ENCODE results near the gene RBMX. TPM values are rescaled to one million over a fixed set of nuclear protein-coding genes. Genes with fewer than 3 reads are reported as not detected.

Gene RBMX
- total and polyA plus RNA-seq, 2 donors (not counting 3 experiments of a cell fraction or from before 2014, with no cell fraction given): 117 to 235 TPM

GRCh38 chrX:136870064-136870463 lies 10.5 kb downstream of the RBMX start:
- Histone ChIP-seq H4K20me1 (replicated peaks; ENCODE audit: control insufficient read depth, extremely low read depth, insufficient read depth, low read length) (no peaks in the 10 kb centered on the region), H2AFZ (ENCODE audit: low read depth, low read length) (no peak overlapping the region), H3K4me3 (replicated peaks in 1 of 3; ENCODE audit: insufficient read depth in 1 of 3, low read depth in 1 of 3, low read length in 3 of 3) (no peak overlapping the region), H3K9me3 (replicated peaks; ENCODE audit: control insufficient read depth, insufficient read depth, low read length) (no peaks in the 10 kb centered on the region), H3K79me2 (ENCODE audit: control insufficient read depth, insufficient read depth, low read length) (peaks cover 32% of the 10 kb centered on the region), H3K27ac (ENCODE audit: insufficient read depth, low read depth, low read length) (no peak overlapping the region), H3K4me2 (ENCODE audit: insufficient read depth, low read length) (no peak overlapping the region), H3K9ac (replicated peaks; ENCODE audit: extremely low read depth, insufficient read depth, low read length) (no peak overlapping the region), H3K36me3 (ENCODE audit: control insufficient read depth in 2 of 2, extremely low read depth in 1 of 2, insufficient read depth in 2 of 2, low read length in 2 of 2) (peaks cover 10 to 20% of the 10 kb centered on the region in 2 experiments), H3K4me1 (ENCODE audit: control insufficient read depth, extremely low read depth, insufficient read depth, low read length) (no peaks in the 10 kb centered on the region), H3K27me3 (ENCODE audit: control insufficient read depth in 2 of 2, insufficient read depth in 2 of 2, low read length in 2 of 2) (no peaks in the 10 kb centered on the region), H3K9me1 (replicated peaks; ENCODE audit: control insufficient read depth, extremely low read depth, insufficient read depth, low read length) (no peaks in the 10 kb centered on the region)
- BruUV-seq (replicated peaks): no TSS peak
- DNase-seq (ENCODE audit: low read depth, low spot score): no peak
- intact Hi-C loops (cut with micrococcal nuclease): no loop called here
- CTCF ChIA-PET: no interaction called here
- FAIRE-seq: no peak
- TF ChIP-seq CTCF (IDR thresholded peaks at IDR 0.05; ENCODE audit: extremely low read depth in 1 of 2, insufficient read depth in 1 of 2, low read depth in 1 of 2, low read length in 2 of 2) (no peak), POLR2AphosphoS5 (IDR thresholded peaks at IDR 0.05; ENCODE audit: insufficient read depth, low read depth, low read length) (no peak), MYC (IDR thresholded peaks at IDR 0.05; ENCODE audit: low read depth, low read length) (no peak), GATA2 (IDR thresholded peaks at IDR 0.05; ENCODE audit: insufficient read depth, insufficient read length, low read depth, low read length) (no peak), EZH2 (IDR thresholded peaks at IDR 0.05; ENCODE audit: borderline replicate concordance, low read depth, low read length, severe bottlenecking) (no peak), POLR2A (IDR thresholded peaks at IDR 0.05; ENCODE audit: low read depth, low read length) (no peak), MAX (IDR thresholded peaks at IDR 0.05; ENCODE audit: insufficient read depth, insufficient read length) (no peak), FOS (IDR thresholded peaks at IDR 0.05; ENCODE audit: borderline replicate concordance, insufficient read depth, low read length) (no peak), JUN (IDR thresholded peaks at IDR 0.05; ENCODE audit: borderline replicate concordance, insufficient read depth, insufficient read length, low read depth) (no peak)
- POLR2A ChIA-PET: interaction anchor here (2.5 kb wide), 1 partner anchor 11 kb away, joined by 11 read pairs; the partner anchor contains the start of gene RBMX
- dilution Hi-C loops (cut with MboI; ENCODE audit: extremely low pct_ligation_motif_present, low sequenced_read_pairs): no loop called here

Data from endothelial cell of umbilical vein (primary cell).